ENCODE measurements around the gene MPI.

DNA sequence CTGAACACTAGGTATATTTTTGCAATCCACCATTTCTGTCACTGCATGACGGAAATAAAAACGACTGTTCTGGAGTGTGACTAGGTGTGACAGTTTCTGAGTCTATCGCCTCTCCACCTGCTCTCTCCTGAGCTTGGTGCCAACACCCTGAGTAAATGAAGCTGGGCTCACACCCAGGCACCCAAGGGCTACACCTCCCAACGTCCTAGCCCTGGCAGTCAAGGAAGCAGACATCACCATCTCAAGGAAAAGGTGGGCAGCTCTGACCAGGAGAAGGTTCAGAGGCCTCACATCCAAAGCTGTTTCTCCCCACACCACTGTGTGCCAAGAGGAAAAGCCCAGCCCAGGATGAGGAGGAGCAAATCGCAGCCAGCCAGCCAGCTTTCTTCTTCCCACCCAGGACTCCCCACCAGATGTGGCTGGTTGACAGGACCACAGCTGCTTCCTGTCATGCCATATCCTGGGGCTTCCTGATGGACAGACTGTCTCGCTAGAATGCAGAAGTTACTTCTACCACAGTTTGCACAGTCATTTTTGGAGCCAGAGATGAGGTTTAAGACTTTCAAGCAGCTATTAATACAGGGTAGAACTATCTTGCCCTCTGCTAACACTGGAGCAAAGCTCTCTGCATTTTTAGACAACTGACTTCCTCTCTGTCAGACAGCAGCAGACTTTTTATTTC, 20.0 kb upstream of the MPI start:
- TF ChIP-seq, protein P1, sequence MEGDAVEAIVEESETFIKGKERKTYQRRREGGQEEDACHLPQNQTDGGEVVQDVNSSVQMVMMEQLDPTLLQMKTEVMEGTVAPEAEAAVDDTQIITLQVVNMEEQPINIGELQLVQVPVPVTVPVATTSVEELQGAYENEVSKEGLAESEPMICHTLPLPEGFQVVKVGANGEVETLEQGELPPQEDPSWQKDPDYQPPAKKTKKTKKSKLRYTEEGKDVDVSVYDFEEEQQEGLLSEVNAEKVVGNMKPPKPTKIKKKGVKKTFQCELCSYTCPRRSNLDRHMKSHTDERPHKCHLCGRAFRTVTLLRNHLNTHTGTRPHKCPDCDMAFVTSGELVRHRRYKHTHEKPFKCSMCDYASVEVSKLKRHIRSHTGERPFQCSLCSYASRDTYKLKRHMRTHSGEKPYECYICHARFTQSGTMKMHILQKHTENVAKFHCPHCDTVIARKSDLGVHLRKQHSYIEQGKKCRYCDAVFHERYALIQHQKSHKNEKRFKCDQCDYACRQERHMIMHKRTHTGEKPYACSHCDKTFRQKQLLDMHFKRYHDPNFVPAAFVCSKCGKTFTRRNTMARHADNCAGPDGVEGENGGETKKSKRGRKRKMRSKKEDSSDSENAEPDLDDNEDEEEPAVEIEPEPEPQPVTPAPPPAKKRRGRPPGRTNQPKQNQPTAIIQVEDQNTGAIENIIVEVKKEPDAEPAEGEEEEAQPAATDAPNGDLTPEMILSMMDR (conservative IDR thresholded peaks at IDR 0.05; ENCODE audit: low read depth in 2 of 2) = no peak
- TF ChIP-seq, protein P2, sequence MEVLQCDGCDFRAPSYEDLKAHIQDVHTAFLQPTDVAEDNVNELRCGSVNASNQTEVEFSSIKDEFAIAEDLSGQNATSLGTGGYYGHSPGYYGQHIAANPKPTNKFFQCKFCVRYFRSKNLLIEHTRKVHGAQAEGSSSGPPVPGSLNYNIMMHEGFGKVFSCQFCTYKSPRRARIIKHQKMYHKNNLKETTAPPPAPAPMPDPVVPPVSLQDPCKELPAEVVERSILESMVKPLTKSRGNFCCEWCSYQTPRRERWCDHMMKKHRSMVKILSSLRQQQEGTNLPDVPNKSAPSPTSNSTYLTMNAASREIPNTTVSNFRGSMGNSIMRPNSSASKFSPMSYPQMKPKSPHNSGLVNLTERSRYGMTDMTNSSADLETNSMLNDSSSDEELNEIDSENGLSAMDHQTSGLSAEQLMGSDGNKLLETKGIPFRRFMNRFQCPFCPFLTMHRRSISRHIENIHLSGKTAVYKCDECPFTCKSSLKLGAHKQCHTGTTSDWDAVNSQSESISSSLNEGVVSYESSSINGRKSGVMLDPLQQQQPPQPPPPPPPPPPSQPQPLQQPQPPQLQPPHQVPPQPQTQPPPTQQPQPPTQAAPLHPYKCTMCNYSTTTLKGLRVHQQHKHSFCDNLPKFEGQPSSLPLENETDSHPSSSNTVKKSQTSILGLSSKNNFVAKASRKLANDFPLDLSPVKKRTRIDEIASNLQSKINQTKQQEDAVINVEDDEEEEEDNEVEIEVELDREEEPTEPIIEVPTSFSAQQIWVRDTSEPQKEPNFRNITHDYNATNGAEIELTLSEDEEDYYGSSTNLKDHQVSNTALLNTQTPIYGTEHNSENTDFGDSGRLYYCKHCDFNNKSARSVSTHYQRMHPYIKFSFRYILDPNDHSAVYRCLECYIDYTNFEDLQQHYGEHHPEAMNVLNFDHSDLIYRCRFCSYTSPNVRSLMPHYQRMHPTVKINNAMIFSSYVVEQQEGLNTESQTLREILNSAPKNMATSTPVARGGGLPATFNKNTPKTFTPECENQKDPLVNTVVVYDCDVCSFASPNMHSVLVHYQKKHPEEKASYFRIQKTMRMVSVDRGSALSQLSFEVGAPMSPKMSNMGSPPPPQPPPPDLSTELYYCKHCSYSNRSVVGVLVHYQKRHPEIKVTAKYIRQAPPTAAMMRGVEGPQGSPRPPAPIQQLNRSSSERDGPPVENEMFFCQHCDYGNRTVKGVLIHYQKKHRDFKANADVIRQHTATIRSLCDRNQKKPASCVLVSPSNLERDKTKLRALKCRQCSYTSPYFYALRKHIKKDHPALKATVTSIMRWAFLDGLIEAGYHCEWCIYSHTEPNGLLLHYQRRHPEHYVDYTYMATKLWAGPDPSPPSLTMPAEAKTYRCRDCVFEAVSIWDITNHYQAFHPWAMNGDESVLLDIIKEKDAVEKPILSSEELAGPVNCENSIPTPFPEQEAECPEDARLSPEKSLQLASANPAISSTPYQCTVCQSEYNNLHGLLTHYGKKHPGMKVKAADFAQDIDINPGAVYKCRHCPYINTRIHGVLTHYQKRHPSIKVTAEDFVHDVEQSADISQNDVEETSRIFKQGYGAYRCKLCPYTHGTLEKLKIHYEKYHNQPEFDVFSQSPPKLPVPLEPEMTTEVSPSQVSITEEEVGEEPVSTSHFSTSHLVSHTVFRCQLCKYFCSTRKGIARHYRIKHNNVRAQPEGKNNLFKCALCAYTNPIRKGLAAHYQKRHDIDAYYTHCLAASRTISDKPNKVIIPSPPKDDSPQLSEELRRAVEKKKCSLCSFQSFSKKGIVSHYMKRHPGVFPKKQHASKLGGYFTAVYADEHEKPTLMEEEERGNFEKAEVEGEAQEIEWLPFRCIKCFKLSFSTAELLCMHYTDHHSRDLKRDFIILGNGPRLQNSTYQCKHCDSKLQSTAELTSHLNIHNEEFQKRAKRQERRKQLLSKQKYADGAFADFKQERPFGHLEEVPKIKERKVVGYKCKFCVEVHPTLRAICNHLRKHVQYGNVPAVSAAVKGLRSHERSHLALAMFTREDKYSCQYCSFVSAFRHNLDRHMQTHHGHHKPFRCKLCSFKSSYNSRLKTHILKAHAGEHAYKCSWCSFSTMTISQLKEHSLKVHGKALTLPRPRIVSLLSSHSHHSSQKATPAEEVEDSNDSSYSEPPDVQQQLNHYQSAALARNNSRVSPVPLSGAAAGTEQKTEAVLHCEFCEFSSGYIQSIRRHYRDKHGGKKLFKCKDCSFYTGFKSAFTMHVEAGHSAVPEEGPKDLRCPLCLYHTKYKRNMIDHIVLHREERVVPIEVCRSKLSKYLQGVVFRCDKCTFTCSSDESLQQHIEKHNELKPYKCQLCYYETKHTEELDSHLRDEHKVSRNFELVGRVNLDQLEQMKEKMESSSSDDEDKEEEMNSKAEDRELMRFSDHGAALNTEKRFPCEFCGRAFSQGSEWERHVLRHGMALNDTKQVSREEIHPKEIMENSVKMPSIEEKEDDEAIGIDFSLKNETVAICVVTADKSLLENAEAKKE (CRISPR knock-in tag; IDR thresholded peaks at IDR 0.05) = no peak
- TF ChIP-seq EZH2 (IDR thresholded peaks at IDR 0.05; ENCODE audit: low read depth, unreplicated experiment) (no peak), POLR2AphosphoS5 (IDR thresholded peaks at IDR 0.05; ENCODE audit: low read depth) (no peak), EZH2phosphoT487 (IDR thresholded peaks at IDR 0.05; ENCODE audit: unreplicated experiment) (no peak), ZNF114 (CRISPR knock-in tag; IDR thresholded peaks at IDR 0.05) (no peak), CREB1 (CRISPR knock-in tag; IDR thresholded peaks at IDR 0.05; ENCODE audit: low read depth) (no peak)
- TF ChIP-seq, protein P3, sequence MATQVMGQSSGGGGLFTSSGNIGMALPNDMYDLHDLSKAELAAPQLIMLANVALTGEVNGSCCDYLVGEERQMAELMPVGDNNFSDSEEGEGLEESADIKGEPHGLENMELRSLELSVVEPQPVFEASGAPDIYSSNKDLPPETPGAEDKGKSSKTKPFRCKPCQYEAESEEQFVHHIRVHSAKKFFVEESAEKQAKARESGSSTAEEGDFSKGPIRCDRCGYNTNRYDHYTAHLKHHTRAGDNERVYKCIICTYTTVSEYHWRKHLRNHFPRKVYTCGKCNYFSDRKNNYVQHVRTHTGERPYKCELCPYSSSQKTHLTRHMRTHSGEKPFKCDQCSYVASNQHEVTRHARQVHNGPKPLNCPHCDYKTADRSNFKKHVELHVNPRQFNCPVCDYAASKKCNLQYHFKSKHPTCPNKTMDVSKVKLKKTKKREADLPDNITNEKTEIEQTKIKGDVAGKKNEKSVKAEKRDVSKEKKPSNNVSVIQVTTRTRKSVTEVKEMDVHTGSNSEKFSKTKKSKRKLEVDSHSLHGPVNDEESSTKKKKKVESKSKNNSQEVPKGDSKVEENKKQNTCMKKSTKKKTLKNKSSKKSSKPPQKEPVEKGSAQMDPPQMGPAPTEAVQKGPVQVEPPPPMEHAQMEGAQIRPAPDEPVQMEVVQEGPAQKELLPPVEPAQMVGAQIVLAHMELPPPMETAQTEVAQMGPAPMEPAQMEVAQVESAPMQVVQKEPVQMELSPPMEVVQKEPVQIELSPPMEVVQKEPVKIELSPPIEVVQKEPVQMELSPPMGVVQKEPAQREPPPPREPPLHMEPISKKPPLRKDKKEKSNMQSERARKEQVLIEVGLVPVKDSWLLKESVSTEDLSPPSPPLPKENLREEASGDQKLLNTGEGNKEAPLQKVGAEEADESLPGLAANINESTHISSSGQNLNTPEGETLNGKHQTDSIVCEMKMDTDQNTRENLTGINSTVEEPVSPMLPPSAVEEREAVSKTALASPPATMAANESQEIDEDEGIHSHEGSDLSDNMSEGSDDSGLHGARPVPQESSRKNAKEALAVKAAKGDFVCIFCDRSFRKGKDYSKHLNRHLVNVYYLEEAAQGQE (IDR thresholded peaks at IDR 0.05; ENCODE audit: unreplicated experiment) = no peak

Data from GM23338 (cell line).